Adrenal gland (tissue), 12 donors: Measurements from ENCODE around the gene FGFR4. TPM values are rescaled to one million over a fixed set of nuclear protein-coding genes. Genes with fewer than 3 reads are reported as not detected.

Source experiments
- DNase-seq, 7 donors: peaks; one replicate each; pipeline ENCODE4 v3.0.0-alpha.2; 2019 to 2020
- H3K27ac ChIP-seq, 5 donors: fragments of 200-600 bp; sonication (generic) in 4 of 5; 1 replicate in 3 of 5; 2 replicates in 2 of 5; pipeline versions ENCODE4 v1.5.1 to v1.8.0; 2016 to 2020; ENCODE audit warnings: mild to moderate bottlenecking in 1 of 5
- H3K27me3 ChIP-seq: fragments of 200-600 bp; 2 replicates; pipeline ENCODE4 v1.8.0; 2021
- H3K36me3 ChIP-seq, 2 donors: fragments of 200-600 bp; replicated peaks in 1 of 2; 1 replicate in 1 of 2; 2 replicates in 1 of 2; pipeline versions ENCODE4 v1.5.1 to v1.8.0; 2018 to 2022
- H3K4me1 ChIP-seq, 2 donors: fragments of 200-600 bp; replicated peaks in 1 of 2; 1 replicate in 1 of 2; 2 replicates in 1 of 2; pipeline versions ENCODE4 v1.5.1 to v1.8.0; 2018 to 2021
- H3K4me3 ChIP-seq, 4 donors: fragments of 200-600 bp; sonication (generic) in 3 of 4; one replicate each; pipeline ENCODE4 v1.5.1; 2016 to 2018
- H3K9me3 ChIP-seq, 3 donors: fragments of 200-600 bp; sonication (generic) in 1 of 3; replicated peaks in 1 of 3; 1 replicate in 2 of 3; 2 replicates in 1 of 3; pipeline versions ENCODE4 v1.5.1 to v1.8.0; 2016 to 2021
- POLR2A ChIP-seq, 2 donors: fragments of 450-650 bp; IDR thresholded peaks; one replicate each; pipeline ENCODE4 v1.6.1; 2017; ENCODE audit warnings: antibody characterized with exemption in 2 of 2, mild to moderate bottlenecking in 2 of 2, moderate library complexity in 1 of 2
- whole genome bisulfite sequencing, 4 donors: extraction: QIAGEN DNeasy Blood & Tissue Kit in 2 of 4; methylation state at CpG; one replicate each; pipeline versions ENCODE4 v1.1.5 to v1.1.7; 2013 to 2017; 5-methylcytosine and 5-hydroxymethylcytosine counted together
- intact Hi-C, 2 donors: fragments of 100-400 bp; cut with DNase I; formaldehyde crosslinking; loops; one replicate each; pipeline versions ENCODE4 v1.14.1 to v1.15.0; 2022 to 2023
- polyA plus RNA-seq, 3 donors: library from polyadenylated mRNA; stranded (reverse); fragments of 200-250 nt in 2 of 3; fragments of 350-450 nt in 1 of 3; fragmentation: Illumina TruSeq in 1 of 3; extraction: RNeasy Lipid Tissue Mini Kit (QIAGEN cat#74804) in 1 of 3; gene quantifications; one replicate each; pipeline ENCODE4 v1.2.3, GENCODE V29; 2013 to 2014
- total RNA-seq, 9 donors: library from RNA; depleted of rRNA in 4 of 9; stranded (reverse); fragments of >200 nt in 4 of 9; fragments of 120-200 nt in 1 of 9; fragmentation: NEBNext Ultra II Directional in 1 of 9; extraction: Animal tissue kit (Norgen Biotek cat#: 25700) in 1 of 9; gene quantifications; one replicate each; pipeline versions ENCODE4 v1.1.0 to v1.2.4, GENCODE V29; 2013 to 2023
- TF ChIP-seq, protein P1 (sequence below), 6 experiments: fragments of 450-650 bp in 4 of 6; fragments of 200-600 bp in 2 of 6; sonication (generic) in 1 of 6; IDR thresholded peaks; 1 replicate in 5 of 6; 2 replicates in 1 of 6; pipeline versions ENCODE4 v1.5.1 to v1.8.0; 2016 to 2021; ENCODE audit warnings: antibody characterized with exemption in 6 of 6, mild to moderate bottlenecking in 2 of 6, moderate library complexity in 1 of 6
- donor health status: healthy with polysubstance abuse.
- donor health status: Bipolar disorder and iron deficiency.
- donor health status: DM: yes; HTN: yes; CAD: no.
- donor health status: DM: no; HTN: no; CAD: no.
- donor health status: DM: no; HTN: no; CAD: no.
- donor health status: DM: yes; HTN: yes; CAD: no.

FGFR4 gene
- total and polyA plus RNA-seq, 12 donors, result 12.3 to 106 (median 26.4) TPM

- intact Hi-C loops, result loop anchor here in 1 of 2 donors (10.0 kb wide), 1 partner anchor 132 kb away; no protein-coding TSS in a partner anchor
- DNase-seq, result no peak
- no peak overlapping the region for H3K27ac ChIP-seq
- peaks cover 0 to 56% of the 10 kb centered on the region in 2 donors for H3K36me3 ChIP-seq
- H3K27me3 ChIP-seq, result no peaks in the 10 kb centered on the region
- peaks cover 6 to 51% of the 10 kb centered on the region in 2 donors for H3K4me1 ChIP-seq
- whole genome bisulfite sequencing, 4 donors, result 85 to 94% (median 91%) methylated on average over 1 of the region's 1 CpG
- TF ChIP-seq, protein P1, sequence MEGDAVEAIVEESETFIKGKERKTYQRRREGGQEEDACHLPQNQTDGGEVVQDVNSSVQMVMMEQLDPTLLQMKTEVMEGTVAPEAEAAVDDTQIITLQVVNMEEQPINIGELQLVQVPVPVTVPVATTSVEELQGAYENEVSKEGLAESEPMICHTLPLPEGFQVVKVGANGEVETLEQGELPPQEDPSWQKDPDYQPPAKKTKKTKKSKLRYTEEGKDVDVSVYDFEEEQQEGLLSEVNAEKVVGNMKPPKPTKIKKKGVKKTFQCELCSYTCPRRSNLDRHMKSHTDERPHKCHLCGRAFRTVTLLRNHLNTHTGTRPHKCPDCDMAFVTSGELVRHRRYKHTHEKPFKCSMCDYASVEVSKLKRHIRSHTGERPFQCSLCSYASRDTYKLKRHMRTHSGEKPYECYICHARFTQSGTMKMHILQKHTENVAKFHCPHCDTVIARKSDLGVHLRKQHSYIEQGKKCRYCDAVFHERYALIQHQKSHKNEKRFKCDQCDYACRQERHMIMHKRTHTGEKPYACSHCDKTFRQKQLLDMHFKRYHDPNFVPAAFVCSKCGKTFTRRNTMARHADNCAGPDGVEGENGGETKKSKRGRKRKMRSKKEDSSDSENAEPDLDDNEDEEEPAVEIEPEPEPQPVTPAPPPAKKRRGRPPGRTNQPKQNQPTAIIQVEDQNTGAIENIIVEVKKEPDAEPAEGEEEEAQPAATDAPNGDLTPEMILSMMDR (IDR thresholded peaks at IDR 0.05), result no peak
- no peak for TF ChIP-seq POLR2A (IDR thresholded peaks at IDR 0.05)
- no peak overlapping the region for H3K4me3 ChIP-seq
- no peaks in the 10 kb centered on the region for H3K9me3 ChIP-seq
These were observed 56.1 kb downstream of the FGFR4 start for GRCh38 chr5:177142778-177143177.

- Histone ChIP-seq H3K4me3 (no peak overlapping the region), H3K4me1 (peaks cover 0 to 14% of the 10 kb centered on the region in 2 donors), H3K27me3 (no peaks in the 10 kb centered on the region), H3K36me3 (peaks cover 0 to 86% of the 10 kb centered on the region in 2 donors), H3K27ac (no peak overlapping the region), H3K9me3 (no peaks in the 10 kb centered on the region)
- intact Hi-C loops, result loop anchor here in 1 of 2 donors (10.0 kb wide), 1 partner anchor 128 kb away; no protein-coding TSS in a partner anchor
- no peak for TF ChIP-seq POLR2A (IDR thresholded peaks at IDR 0.05)
- WGBS, 4 donors, result 86 to 92% (median 88%) methylated on average over 17 of the region's 17 CpGs
- DNase-seq, result peak in 1 of 7 donors; percentile 49
These were observed 60.4 kb downstream of the FGFR4 start for GRCh38 chr5:177146891-177147638.

Other genes with a start within 250 kb of the FGFR4 start
- 10 to 100 TPM in 7 of 9 donors, 1 to 10 TPM in 1, under 1 TPM in 1; 0.44 to 37.4 (median 12.5) TPM for gene HK3, start 187.6 kb upstream of the FGFR4 start, total RNA-seq
- 100 to 1,000 TPM in 1 of 3 donors, 10 to 100 TPM in 1, 1 to 10 TPM in 1; 2.1 to 102 (median 53.6) TPM for gene HK3, start 187.6 kb upstream of the FGFR4 start, polyA plus RNA-seq
- gene UIMC1, start 80.1 kb upstream of the FGFR4 start, total RNA-seq, result 10 to 100 TPM; 11.2 to 58.1 (median 33.3) TPM
- gene UIMC1, start 80.1 kb upstream of the FGFR4 start, polyA plus RNA-seq, result 10 to 100 TPM; 32.7 to 51.0 (median 50.5) TPM
- gene ZNF346, start 64.2 kb upstream of the FGFR4 start, total RNA-seq, result 10 to 100 TPM; 13.3 to 29.4 (median 18.4) TPM
- 10 to 100 TPM in 1 of 3 donors, 1 to 10 TPM in 2; 7.9 to 16.8 (median 8.3) TPM for gene ZNF346, start 64.2 kb upstream of the FGFR4 start, polyA plus RNA-seq
- 10 to 100 TPM; 21.3 to 73.9 (median 49.6) TPM for gene NSD1, start 46.9 kb downstream of the FGFR4 start, total RNA-seq
- 10 to 100 TPM in 2 of 3 donors, 1 to 10 TPM in 1; 6.4 to 22.9 (median 10.2) TPM for gene NSD1, start 46.9 kb downstream of the FGFR4 start, polyA plus RNA-seq
- 10 to 100 TPM; 36.9 to 72.6 (median 51.3) TPM for gene RAB24, start 216.8 kb downstream of the FGFR4 start, total RNA-seq
- 100 to 1,000 TPM in 1 of 3 donors, 10 to 100 TPM in 2; 29.4 to 134 (median 95.2) TPM for gene RAB24, start 216.8 kb downstream of the FGFR4 start, polyA plus RNA-seq
- gene PRELID1, start 216.9 kb downstream of the FGFR4 start, total RNA-seq, result 100 to 1,000 TPM in 4 of 9 donors, 10 to 100 TPM in 5; 52.3 to 164 (median 97.4) TPM
- 100 to 1,000 TPM; 175 to 217 (median 178) TPM for gene PRELID1, start 216.9 kb downstream of the FGFR4 start, polyA plus RNA-seq
- 10 to 100 TPM in 1 of 9 donors, 1 to 10 TPM in 7, under 1 TPM in 1; 0.85 to 18.1 (median 3.5) TPM for gene MXD3, start 225.0 kb downstream of the FGFR4 start, total RNA-seq
- 10 to 100 TPM in 2 of 3 donors, under 1 TPM in 1; 0.16 to 42.6 (median 26.2) TPM for gene MXD3, start 225.0 kb downstream of the FGFR4 start, polyA plus RNA-seq